AG08396 (cell line): ENCODE results near the gene FRMD6.

Experiments used
- DNase-seq: peaks from one replicate; pipeline ENCODE4 v3.0.0; 2012; ENCODE audit warnings: low spot score, mixed read lengths

The FRMD6 gene

GRCh38 chr14:51651388-51652167 lies at the start of gene FRMD6:
Gene FRMD6, plus strand, starts transcription at chr14:51651910. Its CDS starts 37,927 bp downstream, at chr14:51689837.
- DNase-seq: peak; percentile 94

DNA sequence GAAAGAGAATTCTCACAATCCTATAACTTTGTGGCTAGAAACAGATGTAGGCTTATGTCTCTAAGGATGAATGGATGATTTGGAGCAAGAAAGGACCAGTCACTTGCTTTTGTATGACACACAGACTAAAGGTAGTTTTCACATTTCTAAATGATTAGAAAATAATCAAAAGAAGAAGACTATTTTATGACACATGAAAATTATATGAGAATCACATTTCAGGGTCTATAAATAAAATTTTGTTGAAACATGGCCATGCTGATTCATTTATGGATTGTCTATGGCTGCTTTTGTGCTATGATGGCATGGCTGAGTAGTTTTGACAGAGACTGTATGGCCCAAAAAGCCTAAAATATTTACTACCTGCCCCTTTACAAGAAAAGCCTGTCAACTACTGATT lies 49.4 kb upstream of the FRMD6 start:
- no peak for DNase-seq

GRCh38 chr14:51603495-51603894 lies 48.2 kb upstream of the FRMD6 start:
- DNase-seq: no peak

DNA sequence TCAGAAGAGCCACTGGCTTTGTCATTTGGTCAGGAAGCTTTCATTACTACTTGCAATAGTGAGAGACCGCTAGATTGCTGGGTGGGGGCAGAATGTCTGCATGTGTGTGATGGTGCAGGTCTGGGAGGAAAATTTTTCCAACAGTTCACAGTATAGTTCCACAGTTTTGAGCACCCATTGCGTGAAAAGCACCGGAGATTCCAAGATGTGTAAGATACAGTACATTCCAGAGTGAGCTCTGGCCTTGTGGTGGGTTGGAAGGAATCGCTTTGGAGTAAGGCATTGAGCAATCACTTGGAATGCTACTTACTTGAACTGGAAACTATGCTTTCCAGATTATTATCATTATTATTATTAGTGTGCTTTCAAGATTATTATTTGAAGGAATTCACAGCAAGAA lies 47.6 kb upstream of the FRMD6 start:
- DNase-seq: peak; percentile 37

DNA sequence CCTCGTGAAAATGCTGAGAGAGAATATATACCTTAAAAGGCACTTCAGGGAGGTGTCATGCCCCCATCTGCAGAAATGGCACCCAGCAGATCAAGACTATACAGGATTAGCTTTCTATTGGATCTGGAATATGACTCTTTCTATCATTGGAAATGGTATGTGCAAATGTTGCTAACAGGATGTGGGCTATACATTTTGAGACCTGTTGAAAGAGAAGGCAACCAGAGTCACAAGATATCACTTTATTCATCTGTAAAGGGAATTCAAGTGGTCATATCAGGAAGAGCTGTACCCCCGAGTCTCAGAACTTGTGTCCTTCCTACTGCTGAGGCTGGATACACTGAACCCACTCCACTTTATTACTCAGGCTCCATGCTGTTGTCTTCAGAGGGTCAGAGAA lies 46.1 kb upstream of the FRMD6 start:
- DNase-seq: no peak

GRCh38 chr14:51607711-51608110 lies 44.0 kb upstream of the FRMD6 start:
- peak; percentile 76 for DNase-seq

GRCh38 chr14:51609251-51609954 lies 42.3 kb upstream of the FRMD6 start:
- DNase-seq: no peak

- no peak for DNase-seq
Measured at GRCh38 chr14:51609955-51610283, 41.8 kb upstream of the FRMD6 start.

DNA sequence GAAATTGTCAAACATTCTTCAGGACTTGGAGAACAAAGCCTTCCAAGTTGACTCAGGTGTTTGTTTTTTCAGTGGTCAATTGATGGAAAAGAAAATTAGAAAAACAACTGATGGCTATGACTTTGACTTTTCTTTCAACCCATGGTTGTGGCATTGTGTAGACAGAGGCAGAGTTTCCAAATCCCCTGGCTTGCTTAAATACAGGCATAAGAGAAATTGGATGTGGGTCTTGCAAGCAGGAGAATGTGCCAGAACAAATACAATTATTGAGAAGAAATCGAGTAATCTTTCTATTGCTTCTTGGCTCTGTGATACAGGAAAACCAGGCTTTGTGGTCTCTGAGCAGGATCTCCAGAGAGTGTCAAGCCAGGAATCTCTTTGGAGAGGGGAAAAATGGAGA lies 40.9 kb upstream of the FRMD6 start:
- no peak for DNase-seq

- DNase-seq: no peak
Measured at GRCh38 chr14:51612449-51612848, 39.3 kb upstream of the FRMD6 start.

- no peak for DNase-seq
Measured at GRCh38 chr14:51613416-51613815, 38.3 kb upstream of the FRMD6 start.

GRCh38 chr14:51614707-51615106 lies 37.0 kb upstream of the FRMD6 start:
- no peak for DNase-seq

DNA sequence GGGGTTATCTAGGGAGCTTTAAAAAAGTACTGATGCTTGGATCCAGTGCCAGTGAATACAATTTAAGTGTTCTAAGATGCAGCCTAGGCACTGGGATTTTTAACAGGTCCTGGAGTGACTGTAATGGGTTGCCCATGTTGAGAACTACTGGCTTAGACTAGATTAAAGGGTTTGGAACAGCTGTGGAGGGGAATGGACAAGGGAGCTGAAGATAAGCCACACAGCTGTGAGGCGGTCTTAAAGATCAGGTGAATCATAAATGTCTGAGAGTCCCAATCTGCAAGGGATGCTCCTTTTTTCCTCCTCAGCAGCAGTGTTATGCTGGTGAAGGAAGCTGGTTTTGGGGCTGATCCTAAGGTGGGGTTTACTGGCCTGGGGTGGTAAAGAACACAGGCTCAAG lies 35.5 kb upstream of the FRMD6 start:
- DNase-seq: no peak

DNA sequence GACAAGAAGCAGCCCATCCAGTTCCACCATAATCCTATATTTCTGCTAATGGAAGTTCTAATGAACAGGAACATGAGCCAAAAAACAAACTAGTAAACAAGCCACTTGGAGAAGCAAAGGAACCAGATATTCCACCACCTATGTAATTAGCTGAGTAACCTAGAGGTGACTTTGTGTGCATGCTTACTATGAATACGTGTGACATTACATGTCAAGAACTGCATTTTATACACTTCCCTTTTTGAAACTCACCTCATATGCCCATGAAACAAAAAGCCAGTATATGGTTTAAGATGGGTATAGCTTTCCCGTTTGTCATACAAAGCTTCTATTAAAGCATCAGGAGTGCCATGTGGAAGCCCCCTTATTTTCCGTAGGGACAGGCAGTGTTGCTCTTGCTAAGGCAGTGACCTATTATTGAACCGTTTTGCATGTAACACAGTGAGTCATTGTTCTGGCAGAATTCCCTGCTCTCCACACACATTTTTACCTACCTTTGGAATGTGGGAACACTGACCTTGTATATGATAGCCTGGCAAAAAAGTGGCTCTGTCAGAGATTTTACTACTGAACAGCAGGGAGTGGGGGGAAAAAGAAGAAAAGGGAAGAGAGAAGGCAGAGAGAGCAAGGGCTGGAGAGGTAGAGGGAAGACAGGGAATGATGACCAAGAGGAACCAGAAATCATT lies 34.8 kb upstream of the FRMD6 start:
- DNase-seq: peak; percentile 68

DNA sequence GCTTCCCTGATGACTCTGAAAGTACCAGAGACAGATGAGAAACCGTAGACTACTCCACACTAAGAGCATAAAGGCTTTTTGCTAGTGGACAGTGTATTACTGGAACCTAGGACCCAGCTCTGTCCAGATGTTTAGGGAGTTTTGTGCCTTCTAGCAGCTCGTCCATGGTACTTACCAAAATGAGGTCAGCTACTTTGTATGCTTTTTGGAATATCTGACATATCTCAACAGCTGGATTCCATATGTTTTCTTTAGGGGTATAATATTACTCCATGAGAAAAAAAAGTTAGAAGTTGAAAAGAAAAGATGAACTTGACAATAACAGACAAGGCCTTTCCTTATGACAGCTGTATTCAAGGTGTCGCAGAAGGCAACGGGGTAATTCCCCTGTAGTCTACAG lies 32.1 kb upstream of the FRMD6 start:
- DNase-seq: no peak

- no peak for DNase-seq
Measured at GRCh38 chr14:51620056-51620455, 31.7 kb upstream of the FRMD6 start.

- DNase-seq: no peak
Measured at GRCh38 chr14:51621654-51622053, 30.1 kb upstream of the FRMD6 start.

DNA sequence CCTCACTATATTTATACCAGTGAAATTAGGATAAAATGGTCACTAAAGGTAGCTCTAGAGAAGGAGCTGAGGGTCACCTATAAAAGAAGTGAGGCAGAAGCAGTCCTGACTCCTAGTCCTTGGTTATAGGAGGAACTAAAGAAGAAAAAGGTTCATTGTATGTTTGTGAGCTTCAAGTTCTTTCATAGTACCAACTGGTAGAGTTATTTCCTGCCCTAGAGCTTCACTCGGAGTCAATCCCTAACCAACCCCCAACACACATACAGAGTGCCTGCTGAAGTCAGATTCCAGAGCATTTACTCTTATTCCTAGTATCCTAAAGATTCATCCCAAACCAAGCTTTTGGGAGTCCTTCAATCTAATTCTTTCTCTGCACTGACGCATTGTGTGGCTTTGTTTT lies 29.3 kb upstream of the FRMD6 start:
- no peak for DNase-seq

GRCh38 chr14:51624955-51625569 lies 26.6 kb upstream of the FRMD6 start:
- no peak for DNase-seq

DNA sequence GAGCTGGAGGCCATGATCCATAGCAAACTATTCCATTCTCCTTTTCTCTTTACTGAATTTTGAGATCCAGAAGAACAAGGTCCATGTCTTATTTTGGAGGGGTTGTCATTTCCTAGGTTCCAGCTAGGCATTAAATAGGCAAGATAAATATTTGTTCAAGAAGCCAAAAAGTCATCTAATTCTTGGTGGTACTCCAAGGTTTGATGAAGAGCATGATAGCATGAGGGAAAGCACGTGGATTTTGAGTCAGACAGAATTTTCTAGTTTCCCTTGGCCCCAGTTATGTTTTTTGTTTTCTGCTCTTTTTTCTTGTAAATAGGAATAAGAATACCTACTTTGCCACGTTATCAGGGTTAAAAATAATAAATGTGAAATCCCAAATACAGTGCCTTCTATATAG lies 25.5 kb upstream of the FRMD6 start:
- DNase-seq: no peak

- DNase-seq: no peak
Measured at GRCh38 chr14:51626788-51627187, 24.9 kb upstream of the FRMD6 start.

DNA sequence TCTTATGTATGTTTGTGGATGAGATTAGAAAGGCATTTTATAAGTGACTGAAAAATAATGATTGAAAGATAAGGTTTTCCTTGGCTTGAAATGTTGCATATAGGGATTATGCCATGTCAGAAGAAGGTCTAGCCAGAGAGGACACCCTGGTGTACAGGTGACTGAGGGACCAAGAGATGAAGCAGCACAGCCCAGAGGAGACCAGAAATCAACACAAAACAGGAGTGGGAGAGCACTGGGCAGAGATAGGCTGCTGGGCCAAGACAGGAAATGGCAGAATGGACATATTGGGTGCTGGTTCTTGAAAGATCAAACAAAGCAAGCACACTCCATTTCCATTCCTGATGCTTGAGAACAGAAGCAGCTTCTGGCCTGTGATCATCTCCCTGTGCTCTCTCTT lies 24.4 kb upstream of the FRMD6 start:
- no peak for DNase-seq

- DNase-seq: no peak
Measured at GRCh38 chr14:51628238-51628637, 23.5 kb upstream of the FRMD6 start.
